Posterior vena cava (tissue), 2 donors: ENCODE data around the gene KCNQ1. TPM values are rescaled to one million over a fixed set of nuclear protein-coding genes. Genes with fewer than 3 reads are reported as not detected.

Experiments
- DNase-seq: peaks from one replicate; pipeline ENCODE4 v3.0.0-alpha.2; 2020; ENCODE audit warnings: low spot score
- intact Hi-C, 2 donors: fragments of 100-400 bp; cut with DNase I; formaldehyde crosslinking; loops; one replicate each; pipeline versions ENCODE4 v1.14.1 to v1.14.2; 2022 to 2023
- total RNA-seq, 2 donors: library from RNA; stranded (reverse); fragmentation: NEBNext Ultra II Directional; extraction: Animal tissue kit (Norgen Biotek cat#: 25700); gene quantifications; one replicate each; pipeline ENCODE4 v1.2.1, GENCODE V29; 2021
- donor health status: DM: yes; HTN: yes; CAD: no.
- donor health status: DM: yes; HTN: yes; CAD: no.

KCNQ1 gene
- total RNA-seq, 2 donors from 2014 or later: 4.7 to 7.2 TPM

- no peak for DNase-seq
- intact Hi-C loops: no loop called here
These were observed 239.0 kb downstream of the KCNQ1 start for GRCh38 chr11:2683806-2684205.

GRCh38 chr11:2684581-2684980, 239.8 kb downstream of the KCNQ1 start:
- intact Hi-C loops: no loop called here
- DNase-seq: no peak

GRCh38 chr11:2685051-2685450, 240.2 kb downstream of the KCNQ1 start:
- peak; percentile 38 for DNase-seq
- intact Hi-C loops: no loop called here

GRCh38 chr11:2685566-2686359, 241.0 kb downstream of the KCNQ1 start:
- peak; percentile 58 for DNase-seq

DNA sequence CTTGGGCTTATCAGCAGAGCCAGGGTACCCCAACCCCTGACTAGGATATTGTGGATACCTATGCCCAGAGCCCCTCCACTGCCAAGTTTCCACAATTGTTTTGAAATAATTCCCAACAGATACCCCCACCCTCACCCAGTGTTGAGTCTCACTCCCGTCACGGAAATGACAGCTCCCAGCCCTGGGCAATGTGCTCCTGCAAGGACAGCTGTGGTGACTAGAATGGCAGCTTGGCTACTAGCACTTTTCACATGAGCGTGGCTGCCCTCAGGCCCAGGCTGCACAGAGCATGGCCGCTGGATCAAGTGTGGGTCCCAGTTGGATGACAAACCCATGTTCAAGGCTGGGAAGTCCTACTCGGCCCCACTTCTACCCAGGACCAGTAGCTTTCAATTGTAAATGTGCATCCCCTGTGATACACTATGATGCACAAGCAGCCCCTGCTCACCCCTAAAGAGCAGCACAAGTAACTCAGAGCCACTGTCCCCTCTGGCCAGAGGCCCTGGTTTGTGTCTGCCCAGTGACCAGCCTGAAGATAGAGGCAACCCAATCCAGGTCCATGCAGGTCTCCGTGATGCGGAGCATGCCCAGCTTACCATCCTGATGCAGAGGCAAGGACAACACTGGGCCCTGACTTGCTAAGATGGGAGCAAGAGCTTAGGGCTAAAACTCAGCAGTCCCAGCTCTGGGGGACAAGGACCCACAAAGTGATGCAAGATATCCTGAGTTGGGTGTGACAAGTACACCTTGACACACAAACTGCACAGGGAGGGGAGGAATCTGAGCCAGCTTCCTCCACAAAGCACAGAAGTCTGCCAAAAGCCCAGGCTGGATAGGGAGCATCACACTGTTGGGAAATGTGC, 241.8 kb downstream of the KCNQ1 start:
- peak; percentile 48 for DNase-seq
- intact Hi-C loops: loop anchor here in 1 of 2 donors (1.0 kb wide), 1 partner anchor 45 kb away; no protein-coding TSS in a partner anchor

More at GRCh38 chr11:2685566-2686359, 241.0 kb downstream of the KCNQ1 start:
- intact Hi-C loops: no loop called here

- DNase-seq: peak; percentile 34
- intact Hi-C loops: loop anchor here in 1 of 2 donors (1.0 kb wide), 1 partner anchor 44 kb away; no protein-coding TSS in a partner anchor
These were observed 242.4 kb downstream of the KCNQ1 start for GRCh38 chr11:2687223-2687530.

- intact Hi-C loops: loop anchor here in 1 of 2 donors (1.0 kb wide), 1 partner anchor 44 kb away; no protein-coding TSS in a partner anchor
- peak; percentile 64 for DNase-seq
These were observed 243.0 kb downstream of the KCNQ1 start for GRCh38 chr11:2687782-2688191.

GRCh38 chr11:2688381-2689231, 243.8 kb downstream of the KCNQ1 start:
- intact Hi-C loops: no loop called here

GRCh38 chr11:2689651-2690575, 245.1 kb downstream of the KCNQ1 start:
- DNase-seq: peak; percentile 69
- intact Hi-C loops: no loop called here

More at GRCh38 chr11:2688381-2689231, 243.8 kb downstream of the KCNQ1 start:
- peak; percentile 64 for DNase-seq

DNA sequence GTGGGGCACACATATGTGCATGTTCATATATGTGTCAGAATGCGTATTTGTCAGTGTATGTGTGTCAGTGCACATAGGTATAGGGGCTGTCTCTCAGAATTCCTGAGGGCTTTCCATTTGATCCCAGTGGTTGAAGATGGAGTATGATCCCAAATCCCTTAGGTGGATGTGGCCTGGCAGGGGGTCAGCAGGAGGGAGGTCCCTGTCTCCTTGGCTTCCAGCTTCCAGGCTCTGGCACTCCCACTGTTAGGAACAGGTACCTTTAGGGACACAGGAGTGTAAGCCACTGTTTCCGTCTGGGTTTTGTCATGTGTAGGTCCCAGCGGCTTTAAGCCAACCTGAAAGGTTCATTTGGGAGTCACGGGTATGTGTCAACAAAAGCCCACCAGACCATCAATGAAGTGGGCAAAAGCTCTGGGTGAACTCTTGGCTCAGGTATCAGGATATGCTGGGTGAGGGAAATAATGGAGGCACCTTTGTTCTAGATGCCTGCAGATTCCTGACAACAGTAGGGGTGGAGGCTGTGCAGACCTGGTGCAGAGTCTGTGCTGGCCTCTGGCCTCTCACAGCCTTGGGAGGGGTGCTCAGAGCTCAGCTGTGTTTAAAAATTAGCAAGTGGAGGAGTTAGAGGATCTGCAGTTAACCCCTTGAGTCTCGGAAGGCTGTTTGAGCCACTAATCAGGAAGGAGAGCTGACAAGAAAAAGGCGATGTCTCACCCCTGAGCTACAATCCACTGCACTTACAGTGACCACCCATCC, 246.0 kb downstream of the KCNQ1 start:
- peak; percentile 43 for DNase-seq
- intact Hi-C loops: no loop called here

GRCh38 chr11:2691355-2691761, 246.6 kb downstream of the KCNQ1 start:
- intact Hi-C loops: no loop called here
- DNase-seq: no peak

- DNase-seq: peak; percentile 36
- intact Hi-C loops: loop anchor here in 1 of 2 donors (1.0 kb wide), 1 partner anchor 23 kb away; no protein-coding TSS in a partner anchor
These were observed 247.4 kb downstream of the KCNQ1 start for GRCh38 chr11:2691991-2692875.

DNA sequence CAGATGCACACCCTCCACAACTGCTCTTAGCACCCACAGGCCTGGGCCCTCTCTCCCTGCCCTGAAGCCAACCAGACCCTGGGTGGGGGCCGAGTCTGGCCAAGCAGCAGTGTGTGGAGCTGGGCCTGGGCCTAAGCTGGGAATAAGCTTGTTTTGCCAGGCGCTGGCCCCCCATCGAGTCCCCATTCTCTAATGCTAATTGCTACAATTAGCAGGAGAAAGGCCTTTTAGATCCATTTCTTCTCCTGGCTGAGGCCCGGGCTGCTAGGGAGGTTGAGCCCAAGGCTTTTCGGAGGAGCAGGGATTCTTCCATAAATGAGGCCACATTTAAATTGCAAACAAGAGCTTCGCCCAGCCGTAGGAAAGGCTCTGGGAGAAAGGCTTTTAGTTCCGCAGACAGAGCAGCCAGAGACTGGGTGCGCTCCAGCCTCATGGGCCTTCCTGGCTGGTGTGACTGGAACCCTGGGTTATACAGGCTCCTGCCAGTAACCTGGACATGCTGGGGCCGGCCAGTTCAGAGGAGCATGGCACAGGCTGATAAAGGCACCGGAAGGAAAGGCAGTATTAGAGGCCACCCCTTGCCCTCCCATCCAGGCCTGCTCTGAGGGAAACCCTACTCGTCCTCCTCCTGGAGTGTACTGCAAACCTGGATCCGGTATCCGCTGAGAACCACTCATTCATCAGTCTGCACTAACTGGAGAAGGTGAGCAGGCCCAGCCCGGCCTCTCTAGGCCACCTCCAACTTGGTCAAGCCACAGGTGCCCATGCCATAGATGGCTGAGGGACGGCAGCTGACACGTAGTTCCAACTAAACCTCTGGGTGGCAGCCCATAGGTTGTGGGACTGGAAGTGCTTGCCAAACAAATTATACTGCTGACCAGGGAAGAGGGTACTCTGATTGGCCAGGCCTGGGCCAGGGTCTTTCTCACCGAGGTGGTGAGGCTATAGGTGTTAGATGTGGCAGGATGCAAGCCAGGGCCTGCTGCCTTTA, 248.8 kb downstream of the KCNQ1 start:
- intact Hi-C loops: no loop called here
- peak; percentile 72 for DNase-seq

GRCh38 chr11:2694495-2694894, 249.7 kb downstream of the KCNQ1 start:
- DNase-seq: no peak
- intact Hi-C loops: no loop called here
